B cell (primary cell): ENCODE results near the gene C5. TPM values are rescaled to one million over a fixed set of nuclear protein-coding genes. Genes with fewer than 3 reads are reported as not detected.
A peak's percentile ranks its signal among the peaks of the same experiment; 100 is the strongest.

Experiments used
- ATAC-seq: fragments of 200-7000 bp; cut with Tn5 transposase; one replicate; pipeline ENCODE4 v1.10.0; 2021; ENCODE audit warnings: low read depth, mild to moderate bottlenecking, moderate number of reproducible peaks, moderate library complexity
- CTCF ChIA-PET: fragments of 350-600 bp; sonication (Branson Sonifier 250); formaldehyde crosslinking; loops from one replicate; lab custom pipeline; 2021; ENCODE audit warnings: antibody characterized with exemption, inconsistent platforms; lab: Charles Lee
- POLR2A ChIA-PET: fragments of 350-600 bp; sonication (Branson Sonifier 250); formaldehyde crosslinking; loops from one replicate; lab custom pipeline; 2021; ENCODE audit warnings: antibody characterized with exemption; lab: Charles Lee
- DNase-seq: peaks from one replicate; pipeline ENCODE4 v3.0.0; 2013
- H2AFZ ChIP-seq: 2 replicates; pipeline ENCODE4 v1.6.1; 2012; ENCODE audit warnings: mild to moderate bottlenecking, low read depth, low read length; ENCODE audit not compliant: insufficient read depth, poor library complexity, severe bottlenecking
- H3K27ac ChIP-seq, 2 donors: 1 replicate in 1 of 2; 2 replicates in 1 of 2; pipeline ENCODE4 v1.5.1; 2012 to 2013; ENCODE audit warnings: low read length in 2 of 2, mild to moderate bottlenecking in 2 of 2, moderate library complexity in 1 of 2
- H3K27me3 ChIP-seq, 4 experiments: fragments of 200-600 bp in 1 of 4; sonication (generic) in 1 of 4; replicated peaks in 1 of 4; 1 replicate in 2 of 4; 2 replicates in 2 of 4; pipeline versions ENCODE4 v1.6.1 to v1.7.0; 2013 to 2016; ENCODE audit warnings: low read length in 3 of 4, mild to moderate bottlenecking in 2 of 4, mixed read lengths in 1 of 4, moderate library complexity in 1 of 4; ENCODE audit not compliant: insufficient read depth in 4 of 4, control insufficient read depth in 3 of 4; ENCODE audit errors: control extremely low read depth in 1 of 4
- H3K36me3 ChIP-seq, 2 experiments: replicated peaks in 1 of 2; 1 replicate in 1 of 2; 2 replicates in 1 of 2; pipeline versions ENCODE4 v1.6.1 to v1.7.1; 2013; ENCODE audit warnings: low read length in 1 of 2; ENCODE audit not compliant: insufficient read depth in 2 of 2, control insufficient read depth in 1 of 2; ENCODE audit errors: control extremely low read depth in 1 of 2, extremely low read depth in 1 of 2
- H3K4me1 ChIP-seq, 2 donors: fragments of 200-600 bp in 1 of 2; sonication (generic) in 1 of 2; 1 replicate in 1 of 2; 2 replicates in 1 of 2; pipeline versions ENCODE4 v1.5.1 to v1.6.1; 2013 to 2017; ENCODE audit warnings: low read length in 2 of 2; ENCODE audit not compliant: control insufficient read depth in 2 of 2, insufficient read depth in 2 of 2
- H3K4me2 ChIP-seq: replicated peaks from 2 replicates; pipeline ENCODE3; 2012; ENCODE audit warnings: mild to moderate bottlenecking, low read depth, low read length; ENCODE audit not compliant: poor library complexity, severe bottlenecking
- H3K4me3 ChIP-seq, 5 experiments: fragments of 200-600 bp in 1 of 5; sonication (generic) in 1 of 5; 1 replicate in 3 of 5; 2 replicates in 2 of 5; pipeline versions ENCODE4 v1.5.1 to v1.7.0; 2011 to 2016; ENCODE audit warnings: low read length in 4 of 5, mild to moderate bottlenecking in 4 of 5, low read depth in 2 of 5, control low read depth in 1 of 5, moderate library complexity in 1 of 5; ENCODE audit not compliant: insufficient read depth in 1 of 5; ENCODE audit errors: control extremely low read depth in 1 of 5, extremely low read depth in 1 of 5
- H3K79me2 ChIP-seq: fragments of 200-600 bp; sonication (generic); one replicate; pipeline ENCODE4 v1.6.0; 2016; ENCODE audit warnings: low read length; ENCODE audit not compliant: control insufficient read depth, insufficient read depth
- H3K9ac ChIP-seq: fragments of 200-600 bp; sonication (generic); 2 replicates; pipeline ENCODE4 v1.6.1; 2017; ENCODE audit warnings: mild to moderate bottlenecking, low read length, moderate library complexity
- H3K9me3 ChIP-seq, 3 donors: one replicate each; pipeline versions ENCODE4 v1.6.1 to v1.7.1; 2013; ENCODE audit warnings: low read length in 2 of 3; ENCODE audit not compliant: control insufficient read depth in 2 of 3, insufficient read depth in 1 of 3; ENCODE audit errors: control extremely low read depth in 1 of 3
- H4K20me1 ChIP-seq: 2 replicates; pipeline ENCODE4 v1.6.0; 2012; ENCODE audit warnings: mild to moderate bottlenecking, low read length; ENCODE audit not compliant: insufficient read depth, control insufficient read depth, poor library complexity, severe bottlenecking
- H3K27ac Mint-ChIP-seq: one replicate; pipeline ENCODE4 v1.8.0; 2021; ENCODE audit warnings: mixed read lengths
- H3K27me3 Mint-ChIP-seq: one replicate; pipeline ENCODE4 v1.8.0; 2021; ENCODE audit warnings: mixed read lengths
- H3K4me1 Mint-ChIP-seq: one replicate; pipeline ENCODE4 v1.8.0; 2021; ENCODE audit warnings: mixed read lengths
- H3K4me3 Mint-ChIP-seq: one replicate; pipeline ENCODE4 v1.8.0; 2021; ENCODE audit warnings: mixed read lengths
- H3K9me3 Mint-ChIP-seq: one replicate; pipeline ENCODE4 v1.8.0; 2022; ENCODE audit warnings: mixed read lengths; ENCODE audit not compliant: insufficient read depth
- CTCF ChIP-seq: fragments of 200-600 bp; IDR thresholded peaks from one replicate; pipeline ENCODE4 v1.8.0; 2022; ENCODE audit warnings: antibody characterized with exemption, mild to moderate bottlenecking
- EZH2 ChIP-seq: IDR thresholded peaks from 2 replicates; pipeline ENCODE4 v1.6.1; 2012; ENCODE audit warnings: borderline replicate concordance, low read depth, mild to moderate bottlenecking, moderate library complexity, low read length; ENCODE audit not compliant: insufficient read depth, poor library complexity, severe bottlenecking
- WGBS: methylation state at CpG from one replicate; pipeline ENCODE4 v1.1.5; 2013; ENCODE audit warnings: missing lambda C conversion rate; ENCODE audit not compliant: insufficient coverage; 5-methylcytosine and 5-hydroxymethylcytosine counted together
- intact Hi-C: fragments of 100-400 bp; cut with micrococcal nuclease; formaldehyde crosslinking; loops from one replicate; pipeline ENCODE4 v1.10.0; 2022
- polyA plus RNA-seq: library from polyadenylated mRNA; depleted of rRNA; stranded (reverse); fragments of >200 nt; gene quantifications from 2 replicates; pipeline ENCODE4 v1.2.3, GENCODE V29; 2012
- total RNA-seq, 2 donors: library from RNA; stranded (reverse); fragments of 120-200 nt in 1 of 2; gene quantifications; 1 replicate in 1 of 2; 2 replicates in 1 of 2; pipeline versions ENCODE4 v1.2.3 to v1.2.4, GENCODE V29; 2013 to 2022

The C5 gene
- total and polyA plus RNA-seq, 2 donors (not counting 1 experiment from before 2014, with no cell fraction given) = 2.7 to 10.4 TPM

- H3K4me3 ChIP-seq = peak overlapping the region; percentile 45 to 74 (median 56)
- H2AFZ ChIP-seq = peak overlapping the region; percentile 74
- peak overlapping the region; percentile 90 to 93 for H3K27ac ChIP-seq
- H3K79me2 ChIP-seq = peaks cover 35% of the 10 kb centered on the region
- peaks cover 7% of the 10 kb centered on the region for H4K20me1 ChIP-seq
- TF ChIP-seq EZH2 (no peak), CTCF (no peak)
- peak overlapping the region; percentile 70 for H3K9ac ChIP-seq
- H3K4me2 ChIP-seq = peak overlapping the region; percentile 84
- ChIA-PET POLR2A (interaction anchor here (1.1 to 1.9 kb wide), 2 partner anchors 10 to 27 kb away, joined by 5 to 8 read pairs; no protein-coding TSS in a partner anchor), CTCF (interaction anchor here (0.7 to 4.1 kb wide), 12 partner anchors 11 to 316 kb away, joined by 3 to 43 read pairs (median 4); no protein-coding TSS in a partner anchor)
- peak overlapping the region; percentile 93 for H3K27ac Mint-ChIP-seq
- H3K27me3 Mint-ChIP-seq = no peaks in the 10 kb centered on the region
- intact Hi-C loops = loop anchor here (5.0 kb wide), 1 partner anchor 144 kb away; the partner anchor contains the start of gene TRAF1
- peaks cover 2 to 4% (median 3%) of the 10 kb centered on the region in 3 donors for H3K9me3 ChIP-seq
- peak overlapping the region; percentile 85 for H3K4me3 Mint-ChIP-seq
- no CpG with 5 or more reads among the region's 2 CpGs for WGBS
- DNase-seq (no peak), ATAC-seq (peak; percentile 1)
- H3K4me1 ChIP-seq = peaks cover 35 to 42% of the 10 kb centered on the region in 2 donors
- H3K27me3 ChIP-seq = no peaks in the 10 kb centered on the region
- H3K36me3 ChIP-seq = no peaks in the 10 kb centered on the region
- peaks cover 48% of the 10 kb centered on the region for H3K4me1 Mint-ChIP-seq
- H3K9me3 Mint-ChIP-seq = peaks cover 8% of the 10 kb centered on the region
These were observed 21.3 kb upstream of the C5 start for GRCh38 chr9:121071370-121071755.

- Mint-ChIP-seq H3K4me1 (peaks cover 32% of the 10 kb centered on the region), H3K27ac (no peak overlapping the region), H3K9me3 (peaks cover 8% of the 10 kb centered on the region), H3K4me3 (no peak overlapping the region), H3K27me3 (no peaks in the 10 kb centered on the region)
- WGBS = no CpG with 5 or more reads among the region's 1 CpG
- Histone ChIP-seq H3K9ac (no peak overlapping the region), H3K79me2 (peaks cover 16% of the 10 kb centered on the region), H3K4me3 (no peak overlapping the region), H3K4me1 (peaks cover 27 to 33% of the 10 kb centered on the region in 2 donors), H3K36me3 (no peaks in the 10 kb centered on the region), H4K20me1 (no peaks in the 10 kb centered on the region), H2AFZ (no peak overlapping the region), H3K9me3 (peaks cover 2 to 4% (median 3%) of the 10 kb centered on the region in 3 donors), H3K27me3 (no peaks in the 10 kb centered on the region), H3K4me2 (no peak overlapping the region), H3K27ac (no peak overlapping the region)
- POLR2A ChIA-PET = no interaction called here
- CTCF ChIA-PET = interaction anchor here (0.7 to 4.1 kb wide), 3 partner anchors 9 to 135 kb away, joined by 3 to 43 read pairs (median 3); no protein-coding TSS in a partner anchor
- no peak for DNase-seq
- intact Hi-C loops = no loop called here
- ATAC-seq = no peak
- TF ChIP-seq EZH2 = no peak
These were observed 19.3 kb upstream of the C5 start for GRCh38 chr9:121069396-121069795.
